Measurements from ENCODE around the gene CD53.
"Not testable (repeated sequence)": the region's sequence is repeated elsewhere in the genome, so short reads cannot be mapped to it uniquely, and the experiment has no call there.

Gene CD53

GRCh38 chr1:110927484-110928075 lies 54.6 kb downstream of the CD53 start:
- no peaks in the 10 kb centered on the region for H3K36me3 ChIP-seq (ENCODE audit: control insufficient read depth, insufficient read depth, low read length)
- no peak overlapping the region for H3K9ac ChIP-seq (ENCODE audit: low read depth, low read length)
- no peaks in the 10 kb centered on the region for H3K27me3 ChIP-seq (ENCODE audit: control insufficient read depth, insufficient read depth, low read length)
- H3K4me3 ChIP-seq (ENCODE audit: low read depth, low read length), result no peak overlapping the region
- peaks cover 2% of the 10 kb centered on the region for H3K4me1 ChIP-seq (ENCODE audit: control insufficient read depth, insufficient read depth, low read length)
- H3K9me3 ChIP-seq (ENCODE audit: control insufficient read depth, insufficient read depth, low read length), result no peaks in the 10 kb centered on the region

- Histone ChIP-seq H3K9ac (ENCODE audit: low read depth, low read length) (no peak overlapping the region), H3K4me1 (ENCODE audit: control insufficient read depth, insufficient read depth, low read length) (peaks cover 2% of the 10 kb centered on the region), H3K27me3 (ENCODE audit: control insufficient read depth, insufficient read depth, low read length) (no peaks in the 10 kb centered on the region), H3K9me3 (ENCODE audit: control insufficient read depth, insufficient read depth, low read length) (no peaks in the 10 kb centered on the region), H3K36me3 (ENCODE audit: control insufficient read depth, insufficient read depth, low read length) (no peaks in the 10 kb centered on the region), H3K4me3 (ENCODE audit: low read depth, low read length) (no peak overlapping the region)
Observed at GRCh38 chr1:110928191-110928590, 55.2 kb downstream of the CD53 start.

- Histone ChIP-seq H3K9ac (ENCODE audit: low read depth, low read length) (no peak overlapping the region), H3K36me3 (ENCODE audit: control insufficient read depth, insufficient read depth, low read length) (no peaks in the 10 kb centered on the region), H3K27me3 (ENCODE audit: control insufficient read depth, insufficient read depth, low read length) (no peaks in the 10 kb centered on the region), H3K4me3 (ENCODE audit: low read depth, low read length) (no peak overlapping the region), H3K9me3 (ENCODE audit: control insufficient read depth, insufficient read depth, low read length) (no peaks in the 10 kb centered on the region), H3K4me1 (ENCODE audit: control insufficient read depth, insufficient read depth, low read length) (peaks cover 2% of the 10 kb centered on the region)
Observed at GRCh38 chr1:110928904-110929303, 56.0 kb downstream of the CD53 start.

- not testable (repeated sequence) for H3K4me1 ChIP-seq (ENCODE audit: control insufficient read depth, insufficient read depth, low read length); H3K9me3 ChIP-seq (ENCODE audit: control insufficient read depth, insufficient read depth, low read length); H3K9ac ChIP-seq (ENCODE audit: low read depth, low read length); H3K36me3 ChIP-seq (ENCODE audit: control insufficient read depth, insufficient read depth, low read length); H3K4me3 ChIP-seq (ENCODE audit: low read depth, low read length); H3K27me3 ChIP-seq (ENCODE audit: control insufficient read depth, insufficient read depth, low read length)
Observed at GRCh38 chr1:110931097-110931496, 58.1 kb downstream of the CD53 start.

GRCh38 chr1:110936567-110936966 lies 63.6 kb downstream of the CD53 start:
- no peak overlapping the region for H3K4me3 ChIP-seq (ENCODE audit: low read depth, low read length)
- H3K27me3 ChIP-seq (ENCODE audit: control insufficient read depth, insufficient read depth, low read length), result no peaks in the 10 kb centered on the region
- no peak overlapping the region for H3K9ac ChIP-seq (ENCODE audit: low read depth, low read length)
- no peaks in the 10 kb centered on the region for H3K9me3 ChIP-seq (ENCODE audit: control insufficient read depth, insufficient read depth, low read length)
- no peaks in the 10 kb centered on the region for H3K4me1 ChIP-seq (ENCODE audit: control insufficient read depth, insufficient read depth, low read length)
- H3K36me3 ChIP-seq (ENCODE audit: control insufficient read depth, insufficient read depth, low read length), result no peaks in the 10 kb centered on the region

- H3K9ac ChIP-seq (ENCODE audit: low read depth, low read length), result no peak overlapping the region
- no peaks in the 10 kb centered on the region for H3K4me1 ChIP-seq (ENCODE audit: control insufficient read depth, insufficient read depth, low read length)
- H3K36me3 ChIP-seq (ENCODE audit: control insufficient read depth, insufficient read depth, low read length), result peaks cover 2% of the 10 kb centered on the region
- H3K4me3 ChIP-seq (ENCODE audit: low read depth, low read length), result no peak overlapping the region
- no peaks in the 10 kb centered on the region for H3K27me3 ChIP-seq (ENCODE audit: control insufficient read depth, insufficient read depth, low read length)
- no peaks in the 10 kb centered on the region for H3K9me3 ChIP-seq (ENCODE audit: control insufficient read depth, insufficient read depth, low read length)
Observed at GRCh38 chr1:110944806-110945205, 71.9 kb downstream of the CD53 start.

GRCh38 chr1:110945626-110946025 lies 72.7 kb downstream of the CD53 start:
- no peak overlapping the region for H3K4me3 ChIP-seq (ENCODE audit: low read depth, low read length)

GRCh38 chr1:110948038-110948810 lies 75.3 kb downstream of the CD53 start:
- H3K36me3 ChIP-seq (ENCODE audit: control insufficient read depth, insufficient read depth, low read length), result peaks cover 4% of the 10 kb centered on the region

More at GRCh38 chr1:110945626-110946025, 72.7 kb downstream of the CD53 start:
- H3K36me3 ChIP-seq (ENCODE audit: control insufficient read depth, insufficient read depth, low read length), result peaks cover 4% of the 10 kb centered on the region
- H3K4me1 ChIP-seq (ENCODE audit: control insufficient read depth, insufficient read depth, low read length), result no peaks in the 10 kb centered on the region
- H3K27me3 ChIP-seq (ENCODE audit: control insufficient read depth, insufficient read depth, low read length), result no peaks in the 10 kb centered on the region
- H3K9ac ChIP-seq (ENCODE audit: low read depth, low read length), result no peak overlapping the region
- H3K9me3 ChIP-seq (ENCODE audit: control insufficient read depth, insufficient read depth, low read length), result no peaks in the 10 kb centered on the region

More at GRCh38 chr1:110948038-110948810, 75.3 kb downstream of the CD53 start:
- H3K9ac ChIP-seq (ENCODE audit: low read depth, low read length), result no peak overlapping the region
- no peak overlapping the region for H3K4me3 ChIP-seq (ENCODE audit: low read depth, low read length)
- H3K9me3 ChIP-seq (ENCODE audit: control insufficient read depth, insufficient read depth, low read length), result no peaks in the 10 kb centered on the region
- no peaks in the 10 kb centered on the region for H3K4me1 ChIP-seq (ENCODE audit: control insufficient read depth, insufficient read depth, low read length)
- no peaks in the 10 kb centered on the region for H3K27me3 ChIP-seq (ENCODE audit: control insufficient read depth, insufficient read depth, low read length)
